ENCODE data around the gene TSPAN31.

DNA sequence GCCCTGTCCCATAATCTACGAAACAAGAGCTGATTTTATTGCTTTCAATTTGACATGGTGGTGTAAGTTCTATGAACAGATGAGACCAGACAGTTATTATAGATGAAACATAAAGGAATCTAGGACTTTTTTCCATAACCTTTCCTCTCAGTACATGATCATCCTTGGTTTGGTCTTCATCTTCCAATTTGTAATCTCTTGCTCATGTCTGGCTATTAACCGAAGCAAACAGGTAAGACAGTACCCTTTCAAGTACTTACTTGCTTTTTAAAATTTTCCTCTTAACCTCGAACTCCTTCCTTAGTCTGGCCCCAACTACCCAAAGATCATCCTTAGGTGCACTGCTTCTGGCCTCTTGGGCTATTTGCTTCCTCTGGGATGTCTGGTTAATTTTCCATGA is 1.2 kb downstream of the TSPAN31 start:
- TF ChIP-seq POLR2AphosphoS5 (IDR thresholded peaks at IDR 0.05; ENCODE audit: low read depth, low read length) (no peak; the same call in 1 of the 2 replicates), TAF1 (IDR thresholded peaks at IDR 0.05; ENCODE audit: borderline replicate concordance, insufficient read depth, low read length) (no peak)
